Fibroblast of the aortic adventitia (primary cell): Measurements from ENCODE around the gene SLC25A21. TPM values are rescaled to one million over a fixed set of nuclear protein-coding genes. Genes with fewer than 3 reads are reported as not detected.

Source experiments
- DNase-seq: peaks from one replicate; pipeline ENCODE4 v3.0.0-alpha.2; 2010; ENCODE audit warnings: low read depth
- H3K4me3 ChIP-seq: 2 replicates; pipeline ENCODE4 v1.5.1; 2011; ENCODE audit warnings: low read depth, mild to moderate bottlenecking, control low read depth, low read length, moderate library complexity
- CTCF ChIP-seq: IDR thresholded peaks from 2 replicates; pipeline ENCODE4 v1.5.1; 2011; ENCODE audit warnings: mild to moderate bottlenecking, low read length, control low read depth, inconsistent platforms; ENCODE audit not compliant: insufficient read depth
- total RNA-seq: library from RNA; depleted of rRNA; stranded (reverse); fragments of >200 nt; gene quantifications from 2 replicates; pipeline ENCODE4 v1.2.3, GENCODE V29; 2012; ENCODE audit warnings: low replicate concordance

The SLC25A21 gene
- total RNA-seq, 1 donor, result 1.2 TPM

- no peak overlapping the region for H3K4me3 ChIP-seq
- DNase-seq, result no peak
- no peak for TF ChIP-seq CTCF
Measured at GRCh38 chr14:36948157-36948859, 224.1 kb downstream of the SLC25A21 start.

- no peak for DNase-seq
- TF ChIP-seq CTCF, result no peak
- H3K4me3 ChIP-seq, result no peak overlapping the region
Measured at GRCh38 chr14:36947362-36947761, 225.0 kb downstream of the SLC25A21 start.

- no peak for DNase-seq
- H3K4me3 ChIP-seq, result no peak overlapping the region
- no peak for TF ChIP-seq CTCF
Measured at GRCh38 chr14:36946872-36947271, 225.5 kb downstream of the SLC25A21 start.

- H3K4me3 ChIP-seq, result no peak overlapping the region
- TF ChIP-seq CTCF, result no peak
Measured at GRCh38 chr14:36944307-36945010, 227.9 kb downstream of the SLC25A21 start.

GRCh38 chr14:36942522-36943245 lies 229.7 kb downstream of the SLC25A21 start:
- no peak overlapping the region for H3K4me3 ChIP-seq
- peak; percentile 2 for DNase-seq
- no peak for TF ChIP-seq CTCF

More at GRCh38 chr14:36944307-36945010, 227.9 kb downstream of the SLC25A21 start:
- DNase-seq, result peak; percentile 5

- peak; percentile 99 for TF ChIP-seq CTCF
- no peak overlapping the region for H3K4me3 ChIP-seq
- peak; percentile 69 for DNase-seq
Measured at GRCh38 chr14:36941783-36942521, 230.5 kb downstream of the SLC25A21 start.
